Measurements from ENCODE around the gene ABCA10.

Gene ABCA10

DNA sequence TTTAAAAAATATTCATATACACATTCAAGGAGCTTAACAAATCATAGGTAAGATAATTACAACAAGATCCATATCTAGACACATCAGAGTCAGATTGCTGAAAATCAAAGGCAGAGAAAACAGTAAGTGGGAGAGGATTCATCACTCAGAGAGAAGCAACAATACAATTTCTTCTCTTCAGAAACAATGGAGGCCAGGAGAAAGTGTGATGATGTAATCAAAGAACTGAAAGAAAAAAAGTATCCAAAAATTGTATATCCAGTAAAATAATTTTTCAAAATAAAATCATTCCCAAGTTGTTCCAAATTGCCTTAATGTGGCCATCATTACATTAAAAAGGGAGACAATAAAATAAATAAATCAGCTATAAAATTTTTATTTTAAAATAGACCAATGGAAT lies 69.2 kb downstream of the ABCA10 start:
- TF ChIP-seq EZH2phosphoT487 (conservative IDR thresholded peaks at IDR 0.05; ENCODE audit: low read length) (no peak), CTCF (IDR thresholded peaks at IDR 0.05; ENCODE audit: insufficient read depth, low read length, poor library complexity, severe bottlenecking) (no peak)
- H3K4me3 ChIP-seq (ENCODE audit: insufficient read depth, low read length, poor library complexity, severe bottlenecking) = no peak overlapping the region
- no peak overlapping the region for H3K4me2 ChIP-seq (ENCODE audit: low read depth, low read length, poor library complexity, severe bottlenecking)
- H3K9me2 ChIP-seq (replicated peaks; ENCODE audit: insufficient read depth, low read length) = no peaks in the 10 kb centered on the region
- no peaks in the 10 kb centered on the region for H3K79me2 ChIP-seq (ENCODE audit: insufficient read depth, low read length)
- no peaks in the 10 kb centered on the region for H3K36me3 ChIP-seq (ENCODE audit: low read length)
- H2AFZ ChIP-seq (ENCODE audit: low read depth, low read length, severe bottlenecking) = no peak overlapping the region
- H3K9ac ChIP-seq (ENCODE audit: low read length) = no peak overlapping the region
- H3K27ac ChIP-seq (ENCODE audit: low read depth, low read length) = no peak overlapping the region
- no peaks in the 10 kb centered on the region for H3F3A ChIP-seq (ENCODE audit: insufficient read depth)
- no peaks in the 10 kb centered on the region for H4K20me1 ChIP-seq (ENCODE audit: low read depth, low read length)
- H3K27me3 ChIP-seq (ENCODE audit: low read length) = no peaks in the 10 kb centered on the region
- H3K9me3 ChIP-seq (ENCODE audit: insufficient read depth, low read length) = no peaks in the 10 kb centered on the region

- Histone ChIP-seq H2AFZ (ENCODE audit: low read depth, low read length, severe bottlenecking) (no peak overlapping the region), H3K9me2 (replicated peaks; ENCODE audit: insufficient read depth, low read length) (no peaks in the 10 kb centered on the region), H3K27me3 (ENCODE audit: low read length) (no peaks in the 10 kb centered on the region), H3K4me3 (ENCODE audit: insufficient read depth, low read length, poor library complexity, severe bottlenecking) (no peak overlapping the region), H3K36me3 (ENCODE audit: low read length) (no peaks in the 10 kb centered on the region), H3K79me2 (ENCODE audit: insufficient read depth, low read length) (no peaks in the 10 kb centered on the region), H4K20me1 (ENCODE audit: low read depth, low read length) (no peaks in the 10 kb centered on the region), H3K27ac (ENCODE audit: low read depth, low read length) (no peak overlapping the region), H3K9me3 (ENCODE audit: insufficient read depth, low read length) (no peaks in the 10 kb centered on the region), H3K9ac (ENCODE audit: low read length) (no peak overlapping the region), H3F3A (ENCODE audit: insufficient read depth) (no peaks in the 10 kb centered on the region), H3K4me2 (ENCODE audit: low read depth, low read length, poor library complexity, severe bottlenecking) (no peak overlapping the region)
- TF ChIP-seq CTCF (IDR thresholded peaks at IDR 0.05; ENCODE audit: insufficient read depth, low read length, poor library complexity, severe bottlenecking) (no peak), EZH2phosphoT487 (conservative IDR thresholded peaks at IDR 0.05; ENCODE audit: low read length) (no peak)
Observed at GRCh38 chr17:69154267-69154666, 74.4 kb downstream of the ABCA10 start.

- H3K4me3 ChIP-seq (ENCODE audit: insufficient read depth, low read length, poor library complexity, severe bottlenecking) = no peak overlapping the region
- TF ChIP-seq CTCF (IDR thresholded peaks at IDR 0.05; ENCODE audit: insufficient read depth, low read length, poor library complexity, severe bottlenecking) = no peak
- no peak for TF ChIP-seq EZH2phosphoT487 (conservative IDR thresholded peaks at IDR 0.05; ENCODE audit: low read length)
- H3F3A ChIP-seq (ENCODE audit: insufficient read depth) = no peaks in the 10 kb centered on the region
- H3K36me3 ChIP-seq (ENCODE audit: low read length) = no peaks in the 10 kb centered on the region
- H3K9me3 ChIP-seq (ENCODE audit: insufficient read depth, low read length) = no peaks in the 10 kb centered on the region
- H3K79me2 ChIP-seq (ENCODE audit: insufficient read depth, low read length) = no peaks in the 10 kb centered on the region
- no peak overlapping the region for H3K27ac ChIP-seq (ENCODE audit: low read depth, low read length)
- no peaks in the 10 kb centered on the region for H3K9me2 ChIP-seq (replicated peaks; ENCODE audit: insufficient read depth, low read length)
- H3K9ac ChIP-seq (ENCODE audit: low read length) = no peak overlapping the region
- no peaks in the 10 kb centered on the region for H4K20me1 ChIP-seq (ENCODE audit: low read depth, low read length)
- no peaks in the 10 kb centered on the region for H3K27me3 ChIP-seq (ENCODE audit: low read length)
- no peak overlapping the region for H2AFZ ChIP-seq (ENCODE audit: low read depth, low read length, severe bottlenecking)
- no peak overlapping the region for H3K4me2 ChIP-seq (ENCODE audit: low read depth, low read length, poor library complexity, severe bottlenecking)
Observed at GRCh38 chr17:69150333-69150732, 78.3 kb downstream of the ABCA10 start.

DNA sequence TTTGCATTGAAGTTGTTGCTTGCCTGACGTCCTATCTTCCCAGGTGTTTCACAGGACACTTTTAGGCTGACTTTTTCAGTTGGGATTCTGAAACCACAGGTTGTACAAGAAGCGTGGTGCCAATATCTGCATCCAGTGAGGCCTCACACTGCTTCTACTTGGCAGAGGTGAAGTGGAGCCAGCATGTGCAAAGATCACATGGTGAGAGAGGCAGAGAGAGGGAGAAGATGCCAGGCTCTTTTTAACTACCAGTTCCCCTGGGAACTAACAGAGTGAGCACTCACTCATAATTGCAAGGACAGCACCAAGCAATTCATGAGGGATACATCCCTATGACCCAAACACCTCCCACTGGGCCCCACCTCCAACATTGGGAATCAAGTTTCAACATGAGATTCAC lies 81.2 kb downstream of the ABCA10 start:
- TF ChIP-seq CTCF (IDR thresholded peaks at IDR 0.05; ENCODE audit: insufficient read depth, low read length, poor library complexity, severe bottlenecking) = no peak
- no peak for TF ChIP-seq EZH2phosphoT487 (conservative IDR thresholded peaks at IDR 0.05; ENCODE audit: low read length)
- Histone ChIP-seq H3K4me2 (ENCODE audit: low read depth, low read length, poor library complexity, severe bottlenecking) (no peak overlapping the region), H3K9me3 (ENCODE audit: insufficient read depth, low read length) (no peaks in the 10 kb centered on the region)

More for the DNA sequence above, 81.2 kb downstream of the ABCA10 start:
- Histone ChIP-seq H3K27ac (ENCODE audit: low read depth, low read length) (no peak overlapping the region), H4K20me1 (ENCODE audit: low read depth, low read length) (no peaks in the 10 kb centered on the region), H3K79me2 (ENCODE audit: insufficient read depth, low read length) (no peaks in the 10 kb centered on the region), H2AFZ (ENCODE audit: low read depth, low read length, severe bottlenecking) (no peak overlapping the region), H3K27me3 (ENCODE audit: low read length) (no peaks in the 10 kb centered on the region), H3K4me3 (ENCODE audit: insufficient read depth, low read length, poor library complexity, severe bottlenecking) (no peak overlapping the region), H3K36me3 (ENCODE audit: low read length) (no peaks in the 10 kb centered on the region), H3K9me2 (replicated peaks; ENCODE audit: insufficient read depth, low read length) (no peaks in the 10 kb centered on the region), H3K9ac (ENCODE audit: low read length) (no peak overlapping the region), H3F3A (ENCODE audit: insufficient read depth) (no peaks in the 10 kb centered on the region)
